Activated naive CD4-positive, alpha-beta T cell treated with anti-CD3 and anti-CD28 coated beads, Interleukin-2, amount 50 U/mL, for 16 hours (primary cell): ENCODE data around the gene EDIL3.

ENCODE experiments used
- DNase-seq: peaks from one replicate; pipeline ENCODE4 v3.0.0-alpha.2; 2020

EDIL3 gene

GRCh38 chr5:84292788-84293653, 91.7 kb downstream of the EDIL3 start:
- no peak for DNase-seq

DNA sequence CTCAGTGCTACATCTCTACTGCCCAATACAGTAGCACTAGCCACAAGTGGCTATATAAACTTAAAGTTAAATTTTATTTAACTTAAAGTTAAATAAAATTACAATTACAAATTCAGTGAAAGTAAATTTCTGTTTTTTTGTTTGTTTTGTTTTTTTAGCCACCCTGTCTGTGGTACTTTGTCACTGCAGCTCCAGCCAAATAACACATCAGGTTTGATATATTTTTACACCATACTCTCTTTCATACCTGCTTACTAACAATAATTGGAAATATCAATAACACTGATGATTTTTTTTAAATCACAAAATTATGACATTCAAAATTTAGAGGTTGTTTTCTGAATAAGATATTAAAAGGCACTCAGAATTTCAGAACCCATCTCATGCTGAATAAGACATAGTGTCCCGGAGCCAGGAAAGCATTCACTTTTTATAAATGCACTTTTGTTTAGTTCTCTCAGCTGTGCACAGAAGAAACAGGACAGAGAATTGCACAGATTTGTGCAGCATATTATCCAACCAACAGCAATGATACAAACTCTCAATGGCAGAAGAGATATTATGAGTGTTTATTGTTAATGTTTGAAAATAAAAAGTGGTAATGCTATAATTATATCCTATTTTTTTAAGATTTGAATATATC, 92.6 kb downstream of the EDIL3 start:
- no peak for DNase-seq

- no peak for DNase-seq
These were observed 94.0 kb downstream of the EDIL3 start for GRCh38 chr5:84290673-84291072.

GRCh38 chr5:84290161-84290560, 94.5 kb downstream of the EDIL3 start:
- no peak for DNase-seq

DNA sequence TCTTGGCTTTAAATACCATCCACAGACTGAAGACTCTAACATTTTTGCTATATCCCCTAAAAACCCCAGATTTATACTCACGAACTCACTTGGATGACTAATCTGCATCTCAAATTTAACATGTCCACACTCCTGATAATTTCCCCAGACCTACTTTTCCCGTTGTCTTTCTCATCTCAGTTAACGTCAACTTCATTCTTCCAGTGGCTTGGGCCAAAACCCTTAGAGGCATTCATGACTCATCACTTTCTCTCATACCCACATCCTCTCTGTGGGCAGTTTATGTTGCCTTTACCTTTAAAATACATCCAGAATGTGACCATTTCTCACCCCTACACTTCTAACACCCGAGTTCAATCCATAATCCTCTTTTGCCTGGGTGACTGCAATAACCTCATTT, 96.7 kb downstream of the EDIL3 start:
- no peak for DNase-seq

GRCh38 chr5:84286662-84287061, 98.0 kb downstream of the EDIL3 start:
- DNase-seq, result no peak

GRCh38 chr5:84285641-84286637, 98.7 kb downstream of the EDIL3 start:
- DNase-seq, result no peak

GRCh38 chr5:84281383-84281782, 103.3 kb downstream of the EDIL3 start:
- no peak for DNase-seq

- DNase-seq, result no peak
These were observed 105.4 kb downstream of the EDIL3 start for GRCh38 chr5:84279234-84279633.

DNA sequence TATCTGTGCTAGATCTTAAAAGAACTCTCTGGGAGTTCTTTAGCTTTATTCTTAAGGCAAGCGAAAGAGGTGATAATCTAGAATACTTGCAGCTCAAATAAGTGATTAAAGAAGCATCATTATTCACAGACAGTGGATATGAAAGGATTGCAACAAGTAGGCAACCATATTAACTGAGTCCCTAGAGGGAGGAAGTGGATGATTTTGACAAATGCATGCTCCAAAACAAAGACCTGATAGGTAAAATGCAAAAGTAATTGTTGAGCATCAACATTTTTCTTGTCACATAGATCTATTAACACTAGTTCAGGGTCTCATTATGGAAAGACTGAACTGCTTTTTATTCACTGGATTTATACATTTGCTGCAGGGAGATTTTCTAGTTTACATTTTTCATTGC, 109.1 kb downstream of the EDIL3 start:
- DNase-seq, result no peak

DNA sequence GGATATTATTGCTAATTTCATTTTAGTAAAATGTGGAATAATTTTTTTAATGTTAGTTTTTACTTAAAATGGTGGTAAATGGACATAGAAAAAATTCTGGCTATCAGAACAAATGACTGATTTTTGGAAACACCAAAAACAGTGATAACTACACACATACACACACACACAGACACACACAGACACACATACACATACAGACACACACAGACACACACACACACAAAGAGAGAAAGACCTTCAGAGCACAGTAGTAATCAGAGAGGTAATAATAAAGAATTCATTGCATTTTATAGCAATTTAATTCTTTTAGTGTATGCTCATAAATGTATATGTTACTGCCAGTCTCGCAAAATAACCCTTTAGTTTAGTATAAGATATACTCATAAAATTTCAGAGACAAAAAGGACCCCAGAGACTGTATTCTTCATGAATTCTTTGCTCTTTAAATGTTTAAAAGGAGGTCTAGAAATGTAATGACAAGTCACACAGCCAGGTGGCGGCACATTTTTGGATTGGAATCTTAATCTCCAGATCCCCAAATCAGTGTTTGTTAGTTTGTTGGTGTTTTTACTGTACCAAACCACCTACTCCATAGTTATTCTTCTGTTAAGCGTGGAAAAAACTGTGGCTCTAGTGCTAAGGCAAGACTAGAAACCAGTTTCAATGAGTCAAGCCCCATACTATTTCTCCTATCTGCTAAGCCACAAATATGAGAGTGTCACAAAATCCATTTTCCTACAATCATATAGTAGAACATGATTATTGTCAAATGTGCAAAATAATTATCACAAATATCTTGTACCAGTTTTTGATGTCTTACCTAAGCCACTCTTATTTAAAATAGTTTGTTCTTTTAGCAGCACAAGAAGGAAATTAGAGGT, 109.9 kb downstream of the EDIL3 start:
- DNase-seq, result no peak

DNA sequence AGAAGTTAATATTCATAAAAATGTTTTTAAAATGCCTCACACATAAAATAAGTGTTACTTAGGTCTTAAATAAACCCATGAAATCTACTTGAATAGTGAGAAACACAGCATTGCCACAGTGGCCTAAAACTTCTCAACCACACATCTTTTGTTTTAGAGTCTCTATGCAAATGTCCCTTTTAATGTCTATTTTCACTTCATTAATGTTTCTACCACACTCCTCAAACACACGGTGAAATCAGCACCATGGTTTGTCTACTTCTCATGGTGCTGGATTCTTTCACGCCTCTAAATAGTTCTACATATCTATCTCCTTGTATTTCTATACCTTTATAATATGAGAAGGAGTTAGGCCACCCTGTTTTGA, 111.2 kb downstream of the EDIL3 start:
- DNase-seq, result no peak

- no peak for DNase-seq
These were observed 111.7 kb downstream of the EDIL3 start for GRCh38 chr5:84272771-84273516.

DNA sequence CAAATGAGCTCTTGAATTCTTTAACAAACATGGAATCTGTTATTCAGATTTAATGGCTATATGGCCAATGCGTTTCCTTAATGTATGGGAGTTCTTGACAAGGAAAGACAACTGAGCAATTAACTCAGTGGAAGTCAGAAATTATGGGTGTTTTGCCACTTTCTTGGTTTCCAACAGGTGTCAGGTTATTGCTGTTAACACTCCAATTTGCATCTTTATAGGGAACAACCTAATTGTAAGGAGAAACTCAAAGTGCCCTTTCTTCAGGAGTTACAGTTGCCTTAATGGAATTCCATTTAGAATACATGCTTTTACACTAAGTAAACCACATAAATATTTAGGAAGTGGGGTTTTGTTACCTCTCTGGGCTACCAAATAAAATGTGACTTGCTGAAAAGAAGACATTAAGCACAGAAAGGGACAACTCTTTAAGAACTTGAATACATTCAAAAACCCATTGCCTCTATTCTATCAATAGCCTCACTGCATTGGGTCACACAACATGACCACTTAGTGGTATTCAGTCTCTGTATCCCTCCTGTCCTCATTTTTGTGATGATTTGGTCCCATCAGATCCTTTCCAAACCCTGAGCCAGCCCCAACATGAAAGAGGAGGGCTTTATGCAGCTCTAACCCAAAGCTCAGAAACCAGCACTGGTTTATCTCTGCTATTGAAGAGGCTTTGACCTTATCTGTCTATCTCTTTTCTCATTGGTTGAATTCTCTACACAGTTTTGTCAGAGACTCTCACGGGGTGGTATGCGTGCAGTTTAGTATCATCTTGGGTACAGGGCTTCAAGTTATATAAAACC, 118.7 kb downstream of the EDIL3 start:
- no peak for DNase-seq

GRCh38 chr5:84265130-84265529, 119.5 kb downstream of the EDIL3 start:
- DNase-seq, result no peak

GRCh38 chr5:84260939-84261338, 123.7 kb downstream of the EDIL3 start:
- DNase-seq, result no peak

GRCh38 chr5:84260140-84260539, 124.5 kb downstream of the EDIL3 start:
- no peak for DNase-seq

DNA sequence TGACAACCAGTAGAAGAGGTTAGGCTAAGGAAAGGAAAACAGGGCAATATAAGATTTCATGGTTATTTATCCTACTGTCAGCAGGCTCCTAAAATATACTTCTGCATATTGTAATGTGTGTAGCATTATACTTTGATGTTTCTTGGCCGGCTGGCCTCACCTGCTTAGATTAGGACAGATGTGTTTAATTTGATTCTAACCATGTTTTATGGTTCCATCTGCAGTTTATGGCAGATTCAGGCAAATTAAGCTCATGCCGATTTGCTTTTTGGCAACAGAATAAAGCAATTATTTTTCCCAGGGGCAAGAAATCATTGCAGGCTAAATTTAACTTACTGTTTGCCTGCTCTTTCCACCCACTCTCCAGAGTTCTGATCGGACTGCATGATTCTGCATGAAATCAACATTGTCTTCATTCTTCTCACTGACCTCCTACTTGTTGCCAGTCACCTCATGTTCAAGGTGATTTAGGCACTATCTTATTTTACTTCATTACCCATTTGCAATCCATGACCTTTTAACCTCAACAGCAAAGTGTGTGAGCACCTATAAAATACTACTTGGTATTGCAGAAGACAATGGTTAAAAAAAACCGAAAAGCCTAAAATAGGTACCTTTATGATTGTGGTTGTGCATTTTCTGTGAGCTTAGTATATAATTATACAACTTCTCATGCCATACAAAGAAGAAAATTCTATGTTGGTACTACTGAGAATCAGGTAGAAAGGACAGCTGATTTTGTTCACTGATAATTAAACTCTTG, 125.2 kb downstream of the EDIL3 start:
- DNase-seq, result no peak

DNA sequence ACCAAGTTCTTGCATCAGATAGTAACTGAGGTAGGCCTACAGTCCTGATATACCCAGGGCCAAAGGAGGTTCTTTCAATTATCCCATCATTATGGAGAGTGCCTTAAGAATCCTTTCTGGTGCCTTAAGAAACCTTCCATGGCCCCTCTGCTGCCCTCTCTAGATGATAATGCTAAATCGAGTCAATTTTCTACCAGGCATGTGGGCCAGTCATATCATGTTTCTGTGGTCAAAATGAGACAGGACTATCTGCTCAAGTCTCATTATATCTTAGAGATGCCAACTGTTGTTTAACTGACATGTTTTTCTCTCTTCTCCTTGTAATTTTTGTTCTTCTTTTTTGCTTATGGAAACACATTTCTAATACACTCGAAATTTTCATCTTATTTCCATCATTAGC, 127.6 kb downstream of the EDIL3 start:
- no peak for DNase-seq

- DNase-seq, result no peak
These were observed 129.4 kb downstream of the EDIL3 start for GRCh38 chr5:84255315-84255714.
